HuH-7.5 (cell line): ENCODE measurements around the gene FBLN5.
"Not testable (repeated sequence)": the region's sequence is repeated elsewhere in the genome, so short reads cannot be mapped to it uniquely, and the experiment has no call there.

ENCODE experiments used
- DNase-seq: peaks from one replicate; pipeline ENCODE4 v3.0.0; 2011; ENCODE audit warnings: low spot score

The FBLN5 gene

DNA sequence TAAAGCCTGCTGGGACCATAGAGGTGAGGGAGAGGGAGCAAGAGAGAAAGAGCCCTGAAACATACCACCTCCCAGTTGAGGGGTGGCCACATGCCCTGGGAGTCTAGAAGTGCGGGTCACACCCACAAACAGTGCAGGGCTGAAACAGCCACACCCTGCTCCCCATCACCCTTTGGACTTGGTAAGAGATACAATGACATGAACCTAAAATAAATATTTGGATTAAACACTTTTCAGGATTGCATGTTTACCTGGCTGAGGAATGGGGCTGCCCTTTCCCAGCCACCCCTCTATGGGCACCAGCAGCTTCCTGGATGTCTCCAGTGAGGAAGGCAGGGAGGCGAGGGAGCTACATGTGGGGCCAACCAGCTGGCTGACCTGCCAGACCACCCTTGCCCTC, 41.1 kb downstream of the FBLN5 start:
- no peak for DNase-seq

DNA sequence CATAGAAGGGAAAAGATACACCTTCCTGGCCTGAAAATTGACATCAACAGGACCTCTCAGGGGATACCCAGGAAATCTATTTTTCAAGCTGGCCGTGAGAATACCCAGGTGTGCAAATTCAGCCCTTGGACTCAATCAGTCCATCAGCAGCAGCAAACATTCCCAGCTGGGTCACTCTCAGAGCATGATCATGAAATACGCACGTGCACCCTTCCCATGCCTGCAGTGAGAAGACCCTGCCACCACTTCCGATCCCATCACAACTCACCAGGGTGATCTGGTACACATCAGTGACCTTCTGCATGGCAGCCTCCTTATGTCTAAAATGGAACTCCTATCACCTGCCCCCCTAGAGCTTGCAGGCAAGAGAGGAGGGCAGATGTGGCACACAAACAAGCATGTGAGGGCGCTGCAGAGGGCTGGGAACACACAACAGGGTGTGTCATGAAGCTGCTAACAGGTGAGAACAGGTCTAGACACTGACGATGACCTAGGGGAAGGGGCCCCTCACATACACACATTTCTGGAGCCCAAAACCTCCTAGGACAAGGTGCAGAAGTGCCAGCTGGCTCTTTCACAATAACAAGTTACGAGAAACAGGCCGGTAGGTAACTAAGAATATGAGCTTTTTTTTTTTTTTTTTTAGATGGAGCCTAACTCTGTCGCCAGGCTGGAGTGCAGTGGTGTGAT, 42.4 kb downstream of the FBLN5 start:
- no peak for DNase-seq

DNA sequence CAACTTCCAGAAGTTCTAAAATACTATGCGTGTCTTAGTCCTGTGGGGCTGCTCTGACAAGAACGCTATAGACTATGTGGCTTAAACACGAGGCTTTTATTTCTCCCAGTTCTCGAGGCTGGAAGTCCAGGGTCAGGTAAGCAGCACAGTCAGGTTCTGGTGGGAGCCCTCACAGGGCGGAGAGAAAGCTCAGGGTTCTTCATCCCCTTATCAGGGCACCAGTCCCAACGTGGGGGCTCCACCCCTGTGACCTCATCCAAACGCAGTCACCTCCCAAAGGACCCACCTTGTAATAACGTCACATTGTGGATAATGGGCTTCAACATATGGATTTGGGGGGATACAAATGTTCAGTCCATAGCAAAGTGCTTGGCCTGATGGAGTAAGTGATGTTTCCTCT, 43.0 kb downstream of the FBLN5 start:
- DNase-seq: no peak

DNA sequence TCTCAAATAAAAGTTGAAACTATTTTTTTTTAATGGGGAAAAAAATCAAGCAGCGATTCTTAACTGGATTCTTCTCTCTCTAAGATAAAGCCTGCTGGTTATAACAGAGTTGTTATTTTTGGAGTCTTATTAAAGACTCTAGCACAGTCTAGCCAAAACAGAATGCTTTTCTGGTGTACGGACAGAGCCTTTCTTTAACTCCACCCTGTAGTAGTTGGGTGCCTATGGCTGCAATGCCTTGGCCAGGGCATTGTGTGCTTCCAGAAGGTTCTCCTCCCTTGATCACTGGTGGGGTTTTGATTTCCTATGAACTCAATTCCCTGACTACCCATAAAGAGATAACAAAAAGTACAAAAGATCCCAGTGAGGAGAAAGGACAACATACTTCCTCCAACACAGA, 44.4 kb downstream of the FBLN5 start:
- no peak for DNase-seq

DNA sequence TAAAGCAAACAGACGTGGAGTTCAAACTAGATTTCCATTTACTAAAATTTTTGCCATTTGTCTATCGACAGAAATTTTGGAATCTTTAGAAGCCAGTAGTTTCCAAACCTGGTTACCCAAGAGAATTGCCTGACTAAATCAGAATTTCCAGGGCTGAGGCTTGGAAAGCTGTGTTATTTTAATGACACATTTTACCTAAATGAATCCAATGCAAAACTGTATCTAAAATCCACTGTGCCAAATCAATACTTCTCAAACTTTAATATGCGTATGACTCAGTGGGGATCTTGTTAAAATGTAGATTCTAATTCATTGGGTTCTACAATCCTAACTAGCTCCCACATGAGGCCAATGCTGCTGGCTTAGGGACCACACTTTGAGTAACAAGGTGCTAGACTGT, 45.2 kb downstream of the FBLN5 start:
- no peak for DNase-seq

DNA sequence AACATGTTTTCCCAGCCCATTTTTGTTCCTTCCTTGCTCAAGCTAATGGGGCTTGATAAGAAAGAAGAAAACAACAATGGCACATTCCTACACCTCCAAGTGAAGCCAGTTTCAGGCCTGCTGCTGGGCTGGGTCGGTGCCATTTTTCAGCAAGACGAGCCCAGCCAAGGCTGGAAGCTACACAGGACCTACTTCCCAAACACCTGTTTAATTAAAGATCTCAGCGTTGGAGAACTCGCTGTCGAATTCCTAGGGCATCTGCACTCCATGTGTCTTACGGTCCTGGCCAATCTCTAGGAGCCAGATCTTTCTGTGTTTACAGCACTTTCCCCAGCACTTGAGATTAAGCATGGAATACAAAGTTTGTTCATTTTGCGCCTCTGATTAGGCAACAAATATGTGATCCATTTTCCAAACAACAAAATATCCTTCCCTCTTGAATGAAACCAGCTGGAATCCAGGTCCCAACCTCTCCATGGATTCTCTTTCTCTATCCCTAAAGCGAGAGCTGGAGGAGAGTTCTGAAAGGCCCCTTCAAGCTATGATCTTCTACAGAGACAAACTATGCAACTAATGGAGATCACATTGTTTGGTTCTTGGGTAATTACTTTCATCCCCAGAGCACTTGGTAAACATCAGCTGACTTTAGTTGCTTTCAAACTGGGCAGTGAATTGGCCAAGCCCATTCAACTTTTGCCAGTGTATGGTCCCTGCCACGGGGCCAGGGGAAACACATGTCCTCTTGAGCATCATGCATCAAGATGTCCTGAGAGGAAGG, 45.9 kb downstream of the FBLN5 start:
- no peak for DNase-seq

DNA sequence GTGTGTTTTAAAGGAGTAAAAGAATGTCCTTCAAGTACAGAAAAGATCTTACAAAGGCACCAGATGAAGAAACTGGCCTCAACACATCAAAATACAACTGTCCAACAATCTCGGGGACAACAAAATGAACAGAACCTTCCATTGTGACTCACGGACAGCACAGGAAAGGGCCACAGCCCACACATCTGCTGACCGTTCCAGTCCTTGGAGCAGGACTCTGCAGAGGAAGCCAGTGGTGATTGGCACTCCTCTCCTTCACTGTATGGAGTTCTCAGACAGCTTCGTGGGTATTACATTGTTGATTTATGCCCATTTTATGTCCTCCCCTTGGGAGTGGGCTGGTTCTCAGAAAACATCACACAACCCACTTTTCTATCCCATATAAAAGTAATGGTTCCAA, 47.7 kb downstream of the FBLN5 start:
- DNase-seq: no peak

DNA sequence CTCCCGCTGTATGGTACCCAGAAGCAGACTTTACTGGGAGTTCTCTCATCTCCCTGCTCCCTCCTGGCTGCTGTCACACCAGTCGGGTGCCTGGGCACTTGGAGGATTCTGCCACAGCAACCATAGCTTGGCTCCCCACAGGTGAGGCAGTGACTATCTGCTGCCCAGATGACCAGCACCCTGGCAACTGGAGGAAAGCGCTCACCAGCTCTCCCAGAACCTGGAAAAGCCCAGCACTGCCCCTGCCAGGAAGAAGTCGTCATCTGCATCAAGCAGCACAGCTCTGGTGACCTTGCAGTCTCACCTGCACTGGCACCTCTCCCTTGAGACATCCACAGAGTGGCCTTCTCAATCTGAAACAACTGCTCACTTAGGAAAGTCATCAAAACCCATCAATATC, 48.3 kb downstream of the FBLN5 start:
- DNase-seq: no peak

DNA sequence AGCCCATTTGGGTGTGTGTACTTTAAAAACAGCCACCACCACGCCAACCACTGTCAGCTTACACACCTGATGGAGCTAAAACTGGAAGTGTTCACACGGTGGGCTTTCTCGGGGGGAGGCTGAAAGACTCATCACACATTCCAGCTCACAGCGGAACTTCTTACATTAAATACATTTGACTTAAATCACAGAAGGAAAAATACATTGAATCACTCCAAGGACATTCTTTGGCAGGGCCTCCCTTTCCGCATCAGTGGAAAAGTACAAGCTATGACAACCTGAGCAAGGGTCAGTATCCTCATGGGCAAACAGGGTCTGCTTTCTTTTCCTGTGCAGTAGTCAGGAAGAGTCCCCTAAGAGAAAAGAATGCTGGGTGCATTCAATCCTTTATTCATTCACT, 49.1 kb downstream of the FBLN5 start:
- DNase-seq: peak; percentile 43

DNA sequence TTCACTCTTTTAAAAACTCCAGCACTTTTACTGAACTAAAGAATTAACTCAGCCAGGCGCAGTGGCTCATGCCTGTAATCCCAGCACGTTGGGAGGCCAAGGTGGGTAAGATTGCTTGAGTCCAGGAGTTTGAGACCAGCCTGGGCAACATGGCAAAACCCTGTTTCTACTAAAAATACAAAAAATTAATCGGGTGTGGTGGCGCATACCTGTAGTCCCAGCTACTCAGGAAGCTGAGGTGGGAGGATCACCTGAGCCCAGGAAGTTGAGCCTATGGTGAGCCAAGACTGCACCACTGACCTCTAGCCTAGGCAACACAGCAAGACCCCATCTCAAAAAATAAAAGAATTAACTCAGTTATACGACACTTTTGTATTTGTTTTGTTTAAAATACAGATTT, 49.8 kb downstream of the FBLN5 start:
- DNase-seq: not testable (repeated sequence)

DNA sequence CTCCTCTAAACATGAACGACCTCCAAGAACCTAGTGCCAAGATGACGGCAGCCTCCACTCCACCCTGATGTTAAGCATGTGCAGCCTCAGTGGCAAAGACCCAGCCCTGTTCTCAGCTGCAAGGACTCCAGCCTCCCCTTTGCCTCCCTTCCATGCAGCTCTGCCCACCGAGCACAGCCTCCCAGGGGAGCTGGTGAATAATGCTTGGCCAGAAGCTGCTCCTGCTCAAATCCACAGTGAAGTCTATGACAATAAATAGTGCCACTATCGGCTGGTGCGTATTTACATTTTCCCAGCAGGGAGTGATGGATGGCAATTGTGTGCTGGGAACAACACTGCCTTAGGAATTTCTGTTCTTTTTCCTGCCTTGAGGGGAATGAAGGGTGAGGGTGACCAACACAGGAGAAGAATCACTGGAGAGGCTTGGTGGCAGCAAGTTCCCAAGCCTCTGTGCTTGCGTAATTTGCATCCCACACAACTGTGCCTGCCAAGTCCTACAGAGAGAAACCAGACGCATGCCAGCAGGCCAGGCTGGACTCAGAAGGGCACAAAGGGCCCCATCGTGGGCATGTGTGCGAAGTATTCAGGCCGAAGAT, 50.3 kb downstream of the FBLN5 start:
- no peak for DNase-seq

DNA sequence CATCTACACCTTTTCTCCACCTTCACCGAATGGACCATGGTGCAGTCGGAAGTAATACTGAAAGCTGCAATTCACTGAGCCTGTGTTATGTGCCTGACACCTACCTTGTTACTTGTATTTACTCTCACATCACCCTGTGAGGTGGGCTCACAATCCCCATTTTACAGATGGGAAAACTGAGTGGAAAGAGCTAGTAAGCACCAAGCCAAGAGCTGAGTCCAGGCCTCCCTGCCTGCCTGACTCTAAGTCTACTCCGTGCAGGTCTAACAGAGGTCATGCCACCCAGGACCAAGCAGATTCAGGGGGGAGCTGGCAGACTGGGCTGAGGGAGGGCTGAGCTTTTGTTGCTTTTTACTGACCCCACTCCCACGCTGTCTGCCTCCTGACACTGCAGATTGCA, 51.1 kb downstream of the FBLN5 start:
- no peak for DNase-seq

DNA sequence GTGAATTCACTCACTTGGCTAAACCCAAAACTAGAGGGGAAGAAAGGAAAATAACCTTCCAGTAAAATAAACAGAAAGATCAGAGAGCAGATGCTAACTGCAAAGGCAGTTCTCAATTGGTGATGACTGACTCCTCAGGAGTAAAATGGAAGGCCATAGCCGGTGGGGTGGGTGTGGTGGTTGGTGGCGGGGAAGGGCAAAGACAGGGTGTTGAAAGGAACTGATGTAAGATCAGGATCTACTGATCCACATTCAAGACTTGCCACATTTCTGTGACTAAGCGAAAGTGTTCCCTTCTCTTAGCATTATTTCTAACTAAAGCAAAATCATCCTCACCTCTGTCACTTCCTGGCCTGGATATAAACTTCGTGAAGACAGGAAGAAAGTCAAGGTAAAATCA, 53.8 kb downstream of the FBLN5 start:
- DNase-seq: no peak

DNA sequence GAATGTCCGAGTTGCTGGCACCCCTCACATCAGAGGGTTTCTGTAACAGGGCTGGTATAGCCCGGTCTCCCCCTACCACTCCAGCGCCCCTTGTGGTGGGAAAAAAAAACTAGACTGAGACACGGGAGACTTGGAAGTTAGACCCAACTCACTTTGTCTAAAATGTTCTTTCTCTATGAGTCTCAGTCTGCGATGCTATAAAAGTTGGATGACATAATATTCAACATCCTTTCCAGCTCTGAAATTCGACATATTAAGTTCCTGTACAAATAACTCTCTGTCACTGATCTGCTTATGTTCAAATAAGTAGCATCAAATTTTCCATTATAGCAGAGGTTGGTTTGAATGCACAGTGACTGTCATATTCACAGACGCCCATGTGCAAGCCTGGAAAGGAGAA, 54.5 kb downstream of the FBLN5 start:
- DNase-seq: peak; percentile 44

DNA sequence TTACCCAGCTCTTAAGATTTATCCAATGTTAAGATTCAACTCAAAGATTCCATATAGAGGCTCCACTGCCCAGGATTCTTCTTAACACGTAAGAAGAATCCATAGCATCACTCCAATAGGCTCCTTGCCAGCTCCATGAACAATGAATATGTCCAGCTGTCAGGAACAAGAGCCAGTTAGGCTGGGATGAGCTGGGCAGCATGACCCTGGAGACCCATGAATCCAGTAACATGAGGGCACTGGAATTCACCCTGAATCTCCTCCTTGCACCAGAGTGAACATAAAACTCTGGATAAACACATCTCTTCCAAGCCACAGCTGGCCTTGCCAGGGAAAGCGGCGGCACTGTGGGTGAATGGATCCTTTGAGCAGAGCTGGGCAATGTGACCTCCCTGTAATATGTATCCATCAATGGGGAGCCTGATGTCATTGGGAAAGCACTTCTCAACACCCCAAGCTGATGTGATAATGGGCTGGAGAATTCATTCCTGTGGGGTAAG, 55.7 kb downstream of the FBLN5 start:
- DNase-seq: no peak

DNA sequence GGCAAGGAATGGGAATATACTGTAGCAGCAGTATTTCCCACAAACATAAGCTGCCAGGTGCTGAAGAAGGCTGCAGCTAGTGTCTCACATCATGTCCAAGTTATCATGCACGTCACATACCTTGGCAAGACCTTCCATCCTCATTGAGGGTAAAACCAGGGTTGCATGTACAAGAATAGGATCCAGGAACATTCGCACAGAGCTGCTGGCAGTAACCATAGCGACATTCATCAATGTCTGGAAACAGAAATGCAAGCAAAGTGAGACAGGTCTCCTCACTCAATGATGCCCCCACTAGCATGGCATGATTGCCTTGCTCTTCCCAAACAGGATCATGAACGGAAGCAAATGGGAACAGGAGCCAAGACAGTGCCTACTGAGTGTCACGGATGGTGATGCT, 56.4 kb downstream of the FBLN5 start:
- DNase-seq: no peak

DNA sequence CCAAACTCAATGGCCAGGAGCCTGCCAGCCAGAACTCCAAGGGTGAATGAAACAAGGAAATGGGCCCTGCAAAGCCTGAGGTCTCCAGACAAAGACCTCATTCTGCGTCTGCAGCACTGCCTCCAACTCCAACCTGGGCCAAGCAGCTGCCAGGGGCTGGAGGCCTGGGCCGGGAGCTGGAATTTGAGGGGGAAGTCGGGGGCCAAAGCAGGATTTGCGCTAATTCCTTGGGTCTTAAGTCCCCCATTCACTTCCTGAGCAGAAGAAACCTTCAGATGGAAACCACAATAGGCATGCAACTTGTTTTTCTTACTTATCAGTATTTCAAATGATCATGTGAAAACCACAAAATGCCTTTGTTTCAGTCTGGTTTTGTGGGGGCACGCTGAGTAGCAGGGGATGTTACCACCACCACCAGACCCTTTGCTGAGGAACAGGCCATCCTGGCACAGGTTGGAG, 57.2 kb downstream of the FBLN5 start:
- DNase-seq: no peak

DNA sequence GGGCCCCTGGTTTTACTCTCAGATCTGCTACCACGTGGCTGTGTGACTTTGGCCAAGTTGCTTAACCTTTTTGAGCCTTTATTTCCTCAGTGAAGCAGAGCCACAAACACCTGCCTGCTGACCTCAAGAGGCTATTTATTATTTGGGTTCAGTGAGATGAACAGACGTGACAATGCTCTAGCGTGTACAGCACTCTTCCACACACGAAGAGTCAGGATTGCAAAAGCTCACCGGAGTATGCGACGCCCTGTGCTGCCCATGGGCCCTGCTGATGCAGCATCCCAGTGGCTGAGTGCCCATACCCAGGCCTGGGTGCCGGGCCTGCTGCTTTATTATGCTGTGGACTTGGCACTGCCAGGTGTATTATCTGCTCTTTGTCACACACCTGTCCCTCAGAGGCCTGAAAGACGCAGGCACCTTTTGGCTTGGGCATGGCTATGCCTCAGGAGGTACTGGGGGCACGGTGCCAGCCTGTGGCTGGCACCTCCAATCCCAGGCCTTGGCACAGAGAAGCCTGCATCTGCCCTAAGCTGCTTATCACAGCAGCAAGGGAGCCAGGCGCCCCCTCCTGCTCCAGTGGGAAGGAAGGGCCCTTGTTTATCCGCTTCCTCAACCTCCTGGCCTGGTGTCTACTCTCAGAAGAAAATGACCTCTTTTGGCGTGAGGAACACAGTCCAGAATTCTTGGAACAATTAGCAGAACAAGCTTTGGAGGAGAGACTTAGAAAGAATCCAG, 57.9 kb downstream of the FBLN5 start:
- DNase-seq: no peak

DNA sequence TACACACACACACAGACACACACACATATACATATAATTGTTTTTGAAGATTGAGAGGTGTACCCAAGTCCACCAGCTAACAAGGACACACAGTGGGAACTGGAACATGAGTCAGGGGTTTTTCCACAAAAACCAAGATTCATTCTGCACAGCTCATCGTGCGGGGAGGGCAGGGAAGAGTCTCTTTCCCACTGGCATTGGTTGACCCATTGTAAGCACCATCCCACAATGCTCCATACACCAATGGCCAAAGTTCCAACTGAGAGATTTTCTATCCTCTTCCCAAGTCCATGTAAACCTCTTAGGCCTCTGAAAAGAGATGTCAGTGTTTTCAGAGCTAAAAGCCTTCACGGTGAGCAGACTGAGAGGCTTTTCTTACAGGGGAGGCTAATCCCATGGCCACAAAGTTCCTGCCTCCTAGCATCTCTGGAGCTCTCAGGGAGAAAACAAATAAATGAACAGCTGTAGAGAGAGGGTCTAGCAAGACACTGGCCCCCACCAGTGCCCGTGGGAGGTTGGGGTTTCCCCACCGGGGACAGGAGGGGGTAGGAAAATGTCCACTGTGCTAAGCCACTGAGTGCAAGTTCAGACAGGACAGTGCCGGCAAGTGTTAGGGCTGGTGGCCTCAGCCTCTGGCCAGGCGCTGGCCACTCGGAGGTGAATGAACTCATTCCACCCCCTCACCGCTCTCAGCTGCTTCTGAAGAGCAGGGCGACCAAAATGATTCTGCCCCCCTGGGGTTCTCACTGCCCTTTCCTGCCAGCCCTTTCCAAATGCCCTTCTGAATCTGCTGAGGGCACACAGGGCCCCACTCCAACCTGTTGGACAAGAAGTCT, 58.6 kb downstream of the FBLN5 start:
- no peak for DNase-seq

DNA sequence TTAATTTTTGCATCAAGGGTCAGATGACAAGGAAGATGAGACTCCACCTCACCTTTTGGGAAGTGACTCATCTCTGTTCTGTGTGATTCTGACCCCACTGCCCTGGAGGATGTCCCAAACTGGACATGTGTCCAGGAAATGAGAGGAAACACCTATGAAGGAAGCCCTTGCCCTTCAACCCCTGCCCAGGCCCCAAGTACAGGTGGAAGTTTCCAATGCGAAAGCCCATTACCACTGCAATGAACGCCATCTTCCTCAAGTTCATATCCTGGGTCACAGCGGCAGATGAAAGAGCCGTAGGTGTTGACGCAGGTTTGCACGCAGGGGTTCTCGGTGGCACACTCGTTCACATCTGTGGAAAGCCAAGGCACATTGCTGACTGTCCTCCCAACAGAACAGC, 60.5 kb downstream of the FBLN5 start:
- no peak for DNase-seq

DNA sequence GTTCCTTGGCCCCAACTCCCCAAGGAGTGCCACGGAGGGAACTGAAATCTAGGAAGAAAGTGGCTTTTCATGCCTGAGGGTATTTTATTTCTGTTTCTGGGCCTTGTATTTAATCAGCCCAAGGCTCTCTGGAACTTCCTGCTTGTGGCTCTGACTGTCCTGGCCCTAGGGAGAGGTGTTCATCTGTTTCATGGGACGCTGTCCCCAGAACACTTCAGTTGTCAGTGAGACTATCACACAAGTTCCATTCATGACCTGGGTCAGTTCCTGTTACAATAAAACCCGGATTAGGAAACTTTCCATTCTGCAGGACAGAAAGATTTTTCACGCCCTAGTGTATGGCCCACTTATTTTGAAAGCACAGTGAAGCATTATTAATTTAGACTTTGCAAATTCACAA, 61.7 kb downstream of the FBLN5 start:
- DNase-seq: no peak
